NT2/D1 (cell line): ENCODE data around the gene OR8G5.

Experiments used
- SUZ12 ChIP-seq: IDR thresholded peaks from 2 replicates; pipeline ENCODE4 v1.6.1; 2011; ENCODE audit not compliant: insufficient read length, insufficient read depth; ENCODE audit errors: extremely low read depth
- YY1 ChIP-seq: IDR thresholded peaks from 2 replicates; pipeline ENCODE4 v1.6.1; 2011; ENCODE audit not compliant: insufficient read length, insufficient read depth
- ZNF274 ChIP-seq: IDR thresholded peaks from 2 replicates; pipeline ENCODE4 v1.6.1; 2011; ENCODE audit warnings: mild to moderate bottlenecking, low read depth, low read length

- no peak for TF ChIP-seq YY1
- no peak for TF ChIP-seq ZNF274
- no peak for TF ChIP-seq SUZ12
These were observed 54.5 kb downstream of the OR8G5 start for GRCh38 chr11:124310721-124311120.
